ENCODE measurements around the gene PNLIP. TPM values are rescaled to one million over a fixed set of nuclear protein-coding genes. Genes with fewer than 3 reads are reported as not detected.
A peak's percentile ranks its signal among the peaks of the same experiment; 100 is the strongest.

Gene PNLIP
- total and polyA plus RNA-seq, 2 experiments from 2014 or later = not detected

DNA sequence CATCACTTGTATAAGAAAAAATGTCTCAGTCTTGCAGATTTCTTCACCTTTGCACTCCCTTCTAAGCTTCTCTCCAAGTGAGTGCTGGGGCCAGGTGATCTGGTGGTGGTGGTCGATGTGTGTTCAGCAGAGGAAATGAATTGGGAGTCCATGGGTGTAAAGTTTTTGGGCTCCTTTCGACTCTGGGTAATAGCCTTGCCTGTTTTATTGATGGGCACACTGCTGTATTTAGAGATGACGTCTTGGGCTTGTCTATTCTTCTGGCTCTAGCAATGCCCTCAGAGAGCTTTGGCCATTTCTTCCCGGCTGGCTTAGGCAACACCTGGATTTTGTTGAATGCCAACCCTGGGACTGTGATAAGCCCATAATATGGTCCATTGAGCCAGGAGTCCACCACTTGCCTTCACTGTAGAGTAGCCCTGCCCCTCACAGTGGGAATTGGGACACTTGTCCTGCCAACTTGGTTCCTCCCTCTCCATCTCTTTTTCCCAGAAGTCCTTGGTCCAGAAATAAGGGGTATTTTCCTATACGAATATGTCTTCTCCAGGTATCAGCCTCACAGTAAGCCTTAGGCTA is 11.7 kb downstream of the PNLIP start:
- Histone ChIP-seq H2AFZ (no peak overlapping the region), H3K4me2 (ENCODE audit: unreplicated experiment) (no peak overlapping the region), H3K27ac (no peak overlapping the region), H3K4me3 (no peak overlapping the region), H3K27me3 (replicated peaks; ENCODE audit: insufficient read depth) (no peaks in the 10 kb centered on the region), H4K20me1 (ENCODE audit: insufficient read depth) (no peaks in the 10 kb centered on the region), H3K9ac (no peak overlapping the region), H3F3A (ENCODE audit: insufficient read depth) (no peaks in the 10 kb centered on the region), H3K9me3 (ENCODE audit: low read depth) (no peaks in the 10 kb centered on the region), H3K36me3 (ENCODE audit: low read depth) (no peaks in the 10 kb centered on the region), H3K9me2 (ENCODE audit: insufficient read depth) (no peaks in the 10 kb centered on the region), H3K4me1 (ENCODE audit: insufficient read depth) (no peaks in the 10 kb centered on the region), H3K79me2 (ENCODE audit: insufficient read depth) (no peaks in the 10 kb centered on the region)
- DNase-seq = no peak
- no peak for TF ChIP-seq EZH2 (IDR thresholded peaks at IDR 0.05; ENCODE audit: insufficient read depth, poor library complexity, severe bottlenecking)
- TF ChIP-seq EZH2phosphoT487 (IDR thresholded peaks at IDR 0.05; ENCODE audit: insufficient read depth, low read depth) = no peak
- in situ Hi-C loops (cut with MboI) = no loop called here
- WGBS, 2 experiments (ENCODE audit: low coverage in 1 of 2, low lambda C conversion rate in 2 of 2, missing lambda C conversion rate in 2 of 2) = 18% methylated on average over 5 of the region's 5 CpGs

DNA sequence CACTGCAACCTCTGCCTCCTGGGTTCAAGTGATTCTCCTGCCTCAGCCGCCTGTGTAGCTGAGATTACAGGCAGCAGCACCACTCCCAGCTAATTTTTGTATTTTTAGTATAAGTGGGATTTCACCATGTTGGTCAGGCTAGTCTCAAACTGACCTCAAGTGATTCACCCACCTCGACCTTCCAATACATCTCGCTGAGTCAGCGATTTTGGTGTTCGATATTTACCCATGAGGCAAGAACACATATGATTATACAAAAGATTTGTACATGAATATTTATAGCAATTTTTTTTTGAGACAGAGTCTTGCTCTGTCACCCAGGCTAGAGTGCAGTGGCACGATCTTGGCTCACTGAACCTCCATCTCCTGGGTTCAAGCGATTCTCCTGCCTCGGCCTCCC is 19.8 kb downstream of the PNLIP start:
- H2AFZ ChIP-seq = no peak overlapping the region
- H3K4me3 ChIP-seq = no peak overlapping the region
- no peak overlapping the region for H3K27ac ChIP-seq
- H3K4me2 ChIP-seq (ENCODE audit: unreplicated experiment) = no peak overlapping the region
- in situ Hi-C loops (cut with MboI) = no loop called here
- H3F3A ChIP-seq (ENCODE audit: insufficient read depth) = no peaks in the 10 kb centered on the region
- H3K36me3 ChIP-seq (ENCODE audit: low read depth) = no peaks in the 10 kb centered on the region
- 65 to 73% methylated on average over 8 of the region's 8 CpGs for WGBS, 2 experiments (ENCODE audit: low coverage in 1 of 2, low lambda C conversion rate in 2 of 2, missing lambda C conversion rate in 2 of 2)
- no peaks in the 10 kb centered on the region for H3K27me3 ChIP-seq (replicated peaks; ENCODE audit: insufficient read depth)
- H3K9me3 ChIP-seq (ENCODE audit: low read depth) = no peaks in the 10 kb centered on the region
- no peak for TF ChIP-seq EZH2 (IDR thresholded peaks at IDR 0.05; ENCODE audit: insufficient read depth, poor library complexity, severe bottlenecking)
- TF ChIP-seq EZH2phosphoT487 (IDR thresholded peaks at IDR 0.05; ENCODE audit: insufficient read depth, low read depth) = no peak
- H3K4me1 ChIP-seq (ENCODE audit: insufficient read depth) = no peaks in the 10 kb centered on the region
- no peaks in the 10 kb centered on the region for H3K79me2 ChIP-seq (ENCODE audit: insufficient read depth)
- H3K9me2 ChIP-seq (ENCODE audit: insufficient read depth) = 0 out of 2 replicates have a peak, but pooled peaks cover 4% of the 10 kb centered on the region
- peak; percentile 3 for DNase-seq
- H4K20me1 ChIP-seq (ENCODE audit: insufficient read depth) = no peaks in the 10 kb centered on the region
- no peak overlapping the region for H3K9ac ChIP-seq

DNA sequence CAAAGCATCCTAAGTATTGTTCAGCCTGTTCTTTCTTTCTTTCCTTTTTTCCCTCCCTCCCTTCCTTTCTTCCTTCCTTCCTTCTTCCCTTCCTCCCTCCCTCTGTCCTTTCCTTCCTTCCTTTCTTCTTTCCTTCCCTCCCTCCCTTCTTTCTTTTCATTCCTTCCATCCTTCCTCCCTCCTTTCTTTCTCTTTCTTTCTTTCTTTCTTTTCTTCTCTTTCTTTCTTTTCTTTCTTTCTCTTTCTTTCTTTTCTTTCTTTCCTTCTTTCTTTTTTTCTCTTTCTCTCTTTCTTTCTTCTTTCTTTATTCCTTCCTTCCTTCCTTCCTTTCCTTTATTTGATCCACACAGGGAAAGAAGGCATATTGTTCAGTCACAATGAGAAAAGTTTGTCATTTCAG is 21.2 kb downstream of the PNLIP start:
- Histone ChIP-seq H3K9ac (no peak overlapping the region), H4K20me1 (ENCODE audit: insufficient read depth) (no peaks in the 10 kb centered on the region), H3K27ac (no peak overlapping the region), H3F3A (ENCODE audit: insufficient read depth) (no peaks in the 10 kb centered on the region), H3K27me3 (replicated peaks; ENCODE audit: insufficient read depth) (no peaks in the 10 kb centered on the region), H2AFZ (no peak overlapping the region), H3K4me1 (ENCODE audit: insufficient read depth) (no peaks in the 10 kb centered on the region), H3K36me3 (ENCODE audit: low read depth) (no peaks in the 10 kb centered on the region), H3K9me2 (ENCODE audit: insufficient read depth) (0 out of 2 replicates have a peak, but pooled peaks cover 4% of the 10 kb centered on the region), H3K4me3 (no peak overlapping the region), H3K4me2 (ENCODE audit: unreplicated experiment) (no peak overlapping the region), H3K79me2 (ENCODE audit: insufficient read depth) (no peaks in the 10 kb centered on the region), H3K9me3 (ENCODE audit: low read depth) (no peaks in the 10 kb centered on the region)
- DNase-seq = no peak
- in situ Hi-C loops (cut with MboI) = no loop called here
- TF ChIP-seq EZH2phosphoT487 (IDR thresholded peaks at IDR 0.05; ENCODE audit: insufficient read depth, low read depth) (no peak), EZH2 (IDR thresholded peaks at IDR 0.05; ENCODE audit: insufficient read depth, poor library complexity, severe bottlenecking) (no peak)

DNA sequence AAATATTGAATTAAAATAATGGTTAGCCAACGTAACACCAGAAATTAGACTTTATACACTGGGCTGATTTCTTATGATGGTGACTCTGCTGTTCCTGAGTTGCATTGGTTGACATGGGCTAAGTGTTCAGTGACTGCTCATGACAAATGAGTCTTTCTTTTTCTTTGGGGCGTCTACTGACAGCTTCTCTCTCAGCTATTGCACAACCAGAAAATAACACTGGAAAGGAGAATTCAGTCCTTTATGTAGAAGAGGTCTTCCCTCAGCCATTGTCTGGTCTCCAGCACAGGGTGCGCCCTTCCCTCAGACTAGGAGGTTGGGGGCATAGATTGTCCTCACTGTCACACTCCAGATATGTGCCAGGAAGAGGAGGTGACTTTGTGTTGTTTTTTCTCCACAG is 21.6 kb downstream of the PNLIP start:
- Histone ChIP-seq H3K4me3 (no peak overlapping the region), H3K79me2 (ENCODE audit: insufficient read depth) (no peaks in the 10 kb centered on the region), H3K36me3 (ENCODE audit: low read depth) (no peaks in the 10 kb centered on the region), H4K20me1 (ENCODE audit: insufficient read depth) (no peaks in the 10 kb centered on the region), H3F3A (ENCODE audit: insufficient read depth) (no peaks in the 10 kb centered on the region), H3K27ac (no peak overlapping the region), H2AFZ (no peak overlapping the region), H3K9me2 (ENCODE audit: insufficient read depth) (0 out of 2 replicates have a peak, but pooled peaks cover 4% of the 10 kb centered on the region), H3K9ac (no peak overlapping the region), H3K4me1 (ENCODE audit: insufficient read depth) (no peaks in the 10 kb centered on the region), H3K27me3 (replicated peaks; ENCODE audit: insufficient read depth) (no peaks in the 10 kb centered on the region), H3K9me3 (ENCODE audit: low read depth) (no peaks in the 10 kb centered on the region), H3K4me2 (ENCODE audit: unreplicated experiment) (no peak overlapping the region)
- in situ Hi-C loops (cut with MboI) = no loop called here
- 11 to 23% methylated on average over 3 of the region's 3 CpGs for WGBS, 2 experiments (ENCODE audit: low coverage in 1 of 2, low lambda C conversion rate in 2 of 2, missing lambda C conversion rate in 2 of 2)
- DNase-seq = no peak
- TF ChIP-seq EZH2 (IDR thresholded peaks at IDR 0.05; ENCODE audit: insufficient read depth, poor library complexity, severe bottlenecking) (no peak), EZH2phosphoT487 (IDR thresholded peaks at IDR 0.05; ENCODE audit: insufficient read depth, low read depth) (no peak)

DNA sequence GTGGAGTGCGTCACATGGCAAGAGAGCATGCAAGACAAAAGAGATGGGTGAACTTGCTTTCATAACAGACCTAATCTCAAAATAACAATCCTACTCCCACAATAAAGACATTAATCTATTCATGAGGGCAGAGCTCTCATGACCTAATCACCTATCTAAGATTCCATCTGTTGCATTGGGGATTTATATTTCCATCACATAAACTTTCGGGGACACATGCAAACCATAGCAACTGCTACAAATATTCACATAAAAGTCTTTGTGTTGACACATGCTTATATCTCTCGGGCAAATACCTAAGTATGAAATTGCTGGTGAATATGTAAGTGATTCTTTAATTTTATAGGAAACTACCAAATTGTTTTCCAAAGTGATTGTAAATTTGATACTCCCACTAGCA is 29.1 kb downstream of the PNLIP start:
- no peaks in the 10 kb centered on the region for H3K27me3 ChIP-seq (replicated peaks; ENCODE audit: insufficient read depth)
- H3K79me2 ChIP-seq (ENCODE audit: insufficient read depth) = no peaks in the 10 kb centered on the region
- H3K27ac ChIP-seq = no peak overlapping the region
- H4K20me1 ChIP-seq (ENCODE audit: insufficient read depth) = no peaks in the 10 kb centered on the region
- no peak overlapping the region for H2AFZ ChIP-seq
- no peaks in the 10 kb centered on the region for H3K9me2 ChIP-seq (ENCODE audit: insufficient read depth)
- H3F3A ChIP-seq (ENCODE audit: insufficient read depth) = no peaks in the 10 kb centered on the region
- no peaks in the 10 kb centered on the region for H3K9me3 ChIP-seq (ENCODE audit: low read depth)
- TF ChIP-seq EZH2 (IDR thresholded peaks at IDR 0.05; ENCODE audit: insufficient read depth, poor library complexity, severe bottlenecking) (no peak), EZH2phosphoT487 (IDR thresholded peaks at IDR 0.05; ENCODE audit: insufficient read depth, low read depth) (no peak)
- no peak overlapping the region for H3K9ac ChIP-seq
- 15 to 18% methylated on average over 3 of the region's 3 CpGs for WGBS, 2 experiments (ENCODE audit: low coverage in 1 of 2, low lambda C conversion rate in 2 of 2, missing lambda C conversion rate in 2 of 2)
- H3K4me2 ChIP-seq (ENCODE audit: unreplicated experiment) = no peak overlapping the region
- no peak for DNase-seq
- H3K4me3 ChIP-seq = no peak overlapping the region
- no peaks in the 10 kb centered on the region for H3K4me1 ChIP-seq (ENCODE audit: insufficient read depth)
- in situ Hi-C loops (cut with MboI) = no loop called here
- no peaks in the 10 kb centered on the region for H3K36me3 ChIP-seq (ENCODE audit: low read depth)
